ENCODE results near the gene DYNLT5. TPM values are rescaled to one million over a fixed set of nuclear protein-coding genes. Genes with fewer than 3 reads are reported as not detected.

Gene DYNLT5
- total and polyA plus RNA-seq, 7 donors, result 0.34 to 6.4 (median 0.55) TPM; not detected in 1

- H3K4me1 ChIP-seq, result no peaks in the 10 kb centered on the region
- intact Hi-C loops (cut with DNase I), result no loop called here
- H3K4me3 ChIP-seq, result no peak overlapping the region
- 94 to 98% methylated on average over 1 of the region's 1 CpG for WGBS, 2 donors
- H3K9me3 ChIP-seq, result no peaks in the 10 kb centered on the region
- H3K27ac ChIP-seq, result no peak overlapping the region
- H3K27me3 ChIP-seq, result no peaks in the 10 kb centered on the region
- no peak for DNase-seq
- H3K36me3 ChIP-seq, result no peaks in the 10 kb centered on the region
- TF ChIP-seq POLR2A (IDR thresholded peaks at IDR 0.05), result no peak
- no peak for TF ChIP-seq EP300 (IDR thresholded peaks at IDR 0.05)
- TF ChIP-seq, protein P1, sequence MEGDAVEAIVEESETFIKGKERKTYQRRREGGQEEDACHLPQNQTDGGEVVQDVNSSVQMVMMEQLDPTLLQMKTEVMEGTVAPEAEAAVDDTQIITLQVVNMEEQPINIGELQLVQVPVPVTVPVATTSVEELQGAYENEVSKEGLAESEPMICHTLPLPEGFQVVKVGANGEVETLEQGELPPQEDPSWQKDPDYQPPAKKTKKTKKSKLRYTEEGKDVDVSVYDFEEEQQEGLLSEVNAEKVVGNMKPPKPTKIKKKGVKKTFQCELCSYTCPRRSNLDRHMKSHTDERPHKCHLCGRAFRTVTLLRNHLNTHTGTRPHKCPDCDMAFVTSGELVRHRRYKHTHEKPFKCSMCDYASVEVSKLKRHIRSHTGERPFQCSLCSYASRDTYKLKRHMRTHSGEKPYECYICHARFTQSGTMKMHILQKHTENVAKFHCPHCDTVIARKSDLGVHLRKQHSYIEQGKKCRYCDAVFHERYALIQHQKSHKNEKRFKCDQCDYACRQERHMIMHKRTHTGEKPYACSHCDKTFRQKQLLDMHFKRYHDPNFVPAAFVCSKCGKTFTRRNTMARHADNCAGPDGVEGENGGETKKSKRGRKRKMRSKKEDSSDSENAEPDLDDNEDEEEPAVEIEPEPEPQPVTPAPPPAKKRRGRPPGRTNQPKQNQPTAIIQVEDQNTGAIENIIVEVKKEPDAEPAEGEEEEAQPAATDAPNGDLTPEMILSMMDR (IDR thresholded peaks at IDR 0.05), result no peak
Measured at GRCh38 chr1:66809245-66809644, 57.0 kb downstream of the DYNLT5 start.

DNA sequence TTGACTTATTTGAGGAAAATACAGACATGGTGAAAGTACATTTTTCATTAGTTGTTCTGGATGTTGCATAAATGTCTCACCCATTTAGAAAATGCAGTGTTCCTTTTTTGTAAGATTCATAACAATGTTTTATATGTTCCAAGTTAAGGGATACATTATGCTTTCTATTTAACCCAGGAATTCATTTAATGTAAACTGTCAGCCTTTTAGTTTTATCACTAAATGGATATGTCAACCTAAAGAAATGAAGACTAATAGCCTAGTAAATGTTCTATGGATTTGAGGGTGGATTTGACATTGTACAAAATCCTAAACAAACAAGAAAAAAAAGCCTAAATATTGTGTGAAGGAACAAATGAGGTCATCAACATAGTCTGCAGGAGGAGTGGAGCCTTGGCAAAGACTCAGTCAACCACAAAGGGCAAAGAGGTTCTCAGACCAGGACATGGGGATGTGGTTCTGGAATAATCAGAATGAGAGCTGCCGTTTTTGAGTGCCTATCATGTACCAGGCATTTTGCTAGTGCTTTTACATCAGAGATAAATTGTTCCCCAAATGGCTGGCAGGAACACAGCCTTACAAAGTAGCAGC, 57.6 kb downstream of the DYNLT5 start:
- Histone ChIP-seq H3K27ac (no peak overlapping the region), H3K27me3 (no peaks in the 10 kb centered on the region), H3K9me3 (no peaks in the 10 kb centered on the region), H3K4me3 (no peak overlapping the region), H3K4me1 (no peaks in the 10 kb centered on the region), H3K36me3 (no peaks in the 10 kb centered on the region)
- intact Hi-C loops (cut with DNase I), result no loop called here
- TF ChIP-seq POLR2AphosphoS5 (IDR thresholded peaks at IDR 0.05) (no peak), POLR2A (IDR thresholded peaks at IDR 0.05) (no peak), EP300 (IDR thresholded peaks at IDR 0.05) (no peak)
- TF ChIP-seq, protein P1 (IDR thresholded peaks at IDR 0.05), result no peak
- no peak for DNase-seq
- WGBS, 2 donors, result 74 to 76% methylated on average over 1 of the region's 1 CpG

DNA sequence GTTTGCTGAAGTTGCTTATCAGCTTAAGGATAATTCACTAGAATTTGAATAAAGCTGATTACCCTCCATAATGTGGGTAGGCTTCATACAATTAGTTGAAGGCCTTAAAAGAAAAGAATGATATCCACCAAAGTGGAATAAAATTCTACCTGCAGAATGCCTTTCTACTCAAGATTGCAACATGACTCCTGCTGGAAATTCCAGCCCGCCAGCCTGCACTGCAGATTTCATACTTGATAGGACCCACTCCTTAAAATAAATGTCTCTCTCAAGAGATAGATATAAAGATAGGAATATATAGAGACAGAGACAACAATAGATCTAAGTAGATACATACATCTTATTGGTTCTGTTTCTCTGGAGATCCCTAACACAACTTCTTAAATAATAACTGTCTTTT, 72.5 kb downstream of the DYNLT5 start:
- Histone ChIP-seq H3K9me3 (no peaks in the 10 kb centered on the region), H3K4me3 (no peak overlapping the region), H3K4me1 (no peaks in the 10 kb centered on the region), H3K27me3 (no peaks in the 10 kb centered on the region), H3K36me3 (no peaks in the 10 kb centered on the region), H3K27ac (no peak overlapping the region)
- 97 to 100% methylated on average over 1 of the region's 1 CpG for WGBS, 2 donors
- TF ChIP-seq, protein P1 (IDR thresholded peaks at IDR 0.05), result no peak
- TF ChIP-seq POLR2A (IDR thresholded peaks at IDR 0.05) (no peak), EP300 (IDR thresholded peaks at IDR 0.05) (no peak), POLR2AphosphoS5 (IDR thresholded peaks at IDR 0.05) (no peak)
- DNase-seq, result no peak
- intact Hi-C loops (cut with DNase I), result no loop called here

Other genes starting within 250 kb of the DYNLT5 start
- 10 to 100 TPM in 2 of 4 donors, 1 to 10 TPM in 2; 5.3 to 14.1 (median 11.5) TPM for gene SGIP1, start 218.3 kb upstream of the DYNLT5 start, total RNA-seq
- gene SGIP1, start 218.3 kb upstream of the DYNLT5 start, polyA plus RNA-seq, result 1 to 10 TPM in 1 of 3 donors, under 1 TPM in 1, not detected in 1; under 0.01 to 2.2 TPM
- 1 to 10 TPM in 1 of 4 donors, not detected in 3; 2.5 TPM for gene INSL5, start 48.8 kb downstream of the DYNLT5 start, total RNA-seq
- gene INSL5, start 48.8 kb downstream of the DYNLT5 start, polyA plus RNA-seq, result 10 to 100 TPM in 1 of 3 donors, 1 to 10 TPM in 2; 2.6 to 12.6 (median 5.5) TPM
- gene DNAI4, start 172.4 kb downstream of the DYNLT5 start, total RNA-seq, result 10 to 100 TPM in 2 of 4 donors, 1 to 10 TPM in 2; 5.6 to 16.1 (median 9.5) TPM
- 10 to 100 TPM in 1 of 3 donors, 1 to 10 TPM in 2; 3.0 to 16.0 (median 8.4) TPM for gene DNAI4, start 172.4 kb downstream of the DYNLT5 start, polyA plus RNA-seq
- 10 to 100 TPM; 49.0 to 65.6 (median 58.4) TPM for gene MIER1, start 172.5 kb downstream of the DYNLT5 start, total RNA-seq
- gene MIER1, start 172.5 kb downstream of the DYNLT5 start, polyA plus RNA-seq, result 10 to 100 TPM; 21.1 to 53.2 (median 30.0) TPM